ENCODE data around the gene PIM2. TPM values are rescaled to one million over a fixed set of nuclear protein-coding genes. Genes with fewer than 3 reads are reported as not detected.

Gene PIM2
- total and polyA plus RNA-seq, 9 of the 15 experiments (the other 6 are each of a cell fraction or from before 2014, with no cell fraction given) = 67.6 to 191 (median 108) TPM

DNA sequence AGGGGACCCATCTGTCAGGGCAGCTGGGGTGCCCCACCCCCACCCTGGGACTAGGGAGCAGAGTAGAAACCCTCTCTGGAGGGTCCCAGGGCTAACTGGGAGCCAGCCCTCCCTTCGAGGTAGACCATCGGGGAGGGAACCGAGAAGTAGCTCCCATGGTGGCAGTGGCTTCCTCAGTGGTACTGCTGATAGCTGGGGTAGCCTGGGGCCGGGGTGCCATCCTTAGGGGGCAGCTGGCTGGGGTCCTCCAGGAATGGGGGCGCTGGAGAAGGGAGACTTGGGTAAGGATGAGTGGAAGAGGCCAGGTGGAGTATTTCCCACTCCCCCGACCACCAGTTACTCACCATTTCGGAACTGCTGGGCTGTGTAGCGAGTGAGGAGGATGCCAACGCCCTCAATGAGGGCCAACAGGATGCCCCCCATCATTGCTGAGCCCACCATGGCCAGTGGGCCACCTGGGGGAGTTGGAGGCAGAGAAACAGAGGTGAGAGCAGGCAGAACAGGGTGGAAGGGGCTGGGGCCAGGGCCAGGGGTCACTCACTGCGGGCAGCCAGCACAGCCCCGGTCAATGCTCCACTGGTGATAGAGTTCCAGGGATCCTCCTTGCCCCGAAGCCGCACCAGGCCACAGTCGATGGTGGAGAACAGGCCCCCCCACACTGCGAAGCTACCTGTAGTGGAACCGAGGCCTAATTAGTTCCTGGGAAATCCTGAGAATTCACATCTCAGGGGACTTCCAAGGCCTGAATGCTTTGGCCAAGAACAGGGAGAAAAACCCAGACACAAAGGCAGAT, 25.1 kb downstream of the PIM2 start:
- H3K4me1 ChIP-seq (replicated peaks in 1 of 2; ENCODE audit: control insufficient read depth in 2 of 2, insufficient read depth in 2 of 2, low read length in 2 of 2) = peaks cover 10 to 36% of the 10 kb centered on the region in 2 experiments; a peak in 4 of 5 replicates
- WGBS (ENCODE audit: insufficient coverage, low coverage, missing lambda C conversion rate) = 98% methylated on average over 8 of the region's 16 CpGs
- no TSS peak for BruUV-seq (replicated peaks)
- 0 out of 2 replicates have a peak, but pooled peaks have one; percentile 25 for TF ChIP-seq RBFOX2 (IDR thresholded peaks at IDR 0.05; ENCODE audit: low read depth, low read length)
- no peak for TF ChIP-seq EP300 (IDR thresholded peaks at IDR 0.05; ENCODE audit: low read length)
- no peaks in the 10 kb centered on the region for H3K27me3 ChIP-seq (ENCODE audit: control insufficient read depth in 2 of 2, insufficient read depth in 2 of 2, low read length in 2 of 2)
- no peak overlapping the region; a peak in 1 of 4 replicates for H3K9ac ChIP-seq (ENCODE audit: insufficient read depth in 1 of 2, low read depth in 2 of 2, low read length in 2 of 2)
- no peaks in the 10 kb centered on the region for H3K9me1 ChIP-seq (ENCODE audit: control insufficient read depth, insufficient read depth, low read length)
- H3K36me3 ChIP-seq (ENCODE audit: control insufficient read depth, insufficient read depth, low read length) = peaks cover 37% of the 10 kb centered on the region; the same call in 2 of the 3 replicates
- no peak for DNase-seq (ENCODE audit: extremely low read depth in 1 of 4, low spot score in 3 of 4)
- ChIA-PET POLR2A (interaction anchor here (0.8 kb wide), 1 partner anchor 18 kb away, joined by 3 read pairs; the partner anchor contains the start of gene SLC35A2), CTCF (ENCODE audit: low intra/inter-chr PET ratio) (no interaction called here)
- no peak overlapping the region for H3K4me2 ChIP-seq (ENCODE audit: insufficient read depth, low read length)
- H3K4me3 ChIP-seq = no peak overlapping the region
- no peaks in the 10 kb centered on the region for H3K9me3 ChIP-seq (replicated peaks; ENCODE audit: control insufficient read depth, insufficient read depth, low read depth, low read length)
- H2AFZ ChIP-seq (ENCODE audit: low read depth, low read length) = no peak overlapping the region
- peaks cover 7% of the 10 kb centered on the region; the same call in 1 of the 2 replicates for H4K20me1 ChIP-seq (replicated peaks; ENCODE audit: control insufficient read depth, insufficient read depth, low read length)
- in situ Hi-C loops (cut with MboI) (no loop called here), intact Hi-C loops (cut with micrococcal nuclease) (no loop called here)
- no peak for FAIRE-seq
- H3K27ac ChIP-seq (ENCODE audit: extremely low read depth, low read depth, low read length) = no peak overlapping the region
- ATAC-seq = no peak
- peaks cover 42% of the 10 kb centered on the region for H3K79me2 ChIP-seq (ENCODE audit: control insufficient read depth, insufficient read depth, low read length)

GRCh38 chrX:48892896-48893295, 25.9 kb downstream of the PIM2 start:
- Histone ChIP-seq H3K9me3 (replicated peaks; ENCODE audit: control insufficient read depth, insufficient read depth, low read depth, low read length) (no peaks in the 10 kb centered on the region), H3K27me3 (ENCODE audit: control insufficient read depth in 2 of 2, insufficient read depth in 2 of 2, low read length in 2 of 2) (no peaks in the 10 kb centered on the region), H3K9me1 (ENCODE audit: control insufficient read depth, insufficient read depth, low read length) (no peaks in the 10 kb centered on the region), H3K4me1 (replicated peaks in 1 of 2; ENCODE audit: control insufficient read depth in 2 of 2, insufficient read depth in 2 of 2, low read length in 2 of 2) (peaks cover 10 to 32% of the 10 kb centered on the region in 2 experiments; a peak in 4 of 5 replicates), H4K20me1 (replicated peaks; ENCODE audit: control insufficient read depth, insufficient read depth, low read length) (peaks cover 7% of the 10 kb centered on the region; the same call in 1 of the 2 replicates), H3K27ac (ENCODE audit: extremely low read depth, low read depth, low read length) (no peak overlapping the region), H3K36me3 (ENCODE audit: control insufficient read depth, insufficient read depth, low read length) (peaks cover 37% of the 10 kb centered on the region; the same call in 2 of the 3 replicates), H3K4me3 (no peak overlapping the region), H2AFZ (ENCODE audit: low read depth, low read length) (no peak overlapping the region), H3K79me2 (ENCODE audit: control insufficient read depth, insufficient read depth, low read length) (peaks cover 35% of the 10 kb centered on the region), H3K4me2 (ENCODE audit: insufficient read depth, low read length) (no peak overlapping the region), H3K9ac (ENCODE audit: insufficient read depth in 1 of 2, low read depth in 2 of 2, low read length in 2 of 2) (peak overlapping the region in 1 of 2 experiments; percentile 45; a peak in 1 of 4 replicates)
- ChIA-PET CTCF (ENCODE audit: low intra/inter-chr PET ratio) (no interaction called here), POLR2A (no interaction called here)
- in situ Hi-C loops (cut with MboI) = no loop called here
- BruUV-seq (replicated peaks) = no TSS peak
- 100% methylated on average over 3 of the region's 4 CpGs for WGBS (ENCODE audit: insufficient coverage, low coverage, missing lambda C conversion rate)
- ATAC-seq (no peak), FAIRE-seq (no peak), DNase-seq (ENCODE audit: extremely low read depth in 1 of 4, low spot score in 3 of 4) (no peak)
- intact Hi-C loops (cut with micrococcal nuclease) = no loop called here
- TF ChIP-seq HDAC1 (IDR thresholded peaks at IDR 0.05) = no peak
- TF ChIP-seq SNAPC5 (CRISPR knock-in tag; IDR thresholded peaks at IDR 0.05) = no peak
- TF ChIP-seq ESRRB (CRISPR knock-in tag; IDR thresholded peaks at IDR 0.05; ENCODE audit: borderline replicate concordance) = no peak
- TF ChIP-seq, protein P1, sequence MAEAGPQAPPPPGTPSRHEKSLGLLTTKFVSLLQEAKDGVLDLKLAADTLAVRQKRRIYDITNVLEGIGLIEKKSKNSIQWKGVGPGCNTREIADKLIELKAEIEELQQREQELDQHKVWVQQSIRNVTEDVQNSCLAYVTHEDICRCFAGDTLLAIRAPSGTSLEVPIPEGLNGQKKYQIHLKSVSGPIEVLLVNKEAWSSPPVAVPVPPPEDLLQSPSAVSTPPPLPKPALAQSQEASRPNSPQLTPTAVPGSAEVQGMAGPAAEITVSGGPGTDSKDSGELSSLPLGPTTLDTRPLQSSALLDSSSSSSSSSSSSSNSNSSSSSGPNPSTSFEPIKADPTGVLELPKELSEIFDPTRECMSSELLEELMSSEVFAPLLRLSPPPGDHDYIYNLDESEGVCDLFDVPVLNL (CRISPR knock-in tag; IDR thresholded peaks at IDR 0.05; ENCODE audit: low read depth) = no peak
- TF ChIP-seq, protein P2, sequence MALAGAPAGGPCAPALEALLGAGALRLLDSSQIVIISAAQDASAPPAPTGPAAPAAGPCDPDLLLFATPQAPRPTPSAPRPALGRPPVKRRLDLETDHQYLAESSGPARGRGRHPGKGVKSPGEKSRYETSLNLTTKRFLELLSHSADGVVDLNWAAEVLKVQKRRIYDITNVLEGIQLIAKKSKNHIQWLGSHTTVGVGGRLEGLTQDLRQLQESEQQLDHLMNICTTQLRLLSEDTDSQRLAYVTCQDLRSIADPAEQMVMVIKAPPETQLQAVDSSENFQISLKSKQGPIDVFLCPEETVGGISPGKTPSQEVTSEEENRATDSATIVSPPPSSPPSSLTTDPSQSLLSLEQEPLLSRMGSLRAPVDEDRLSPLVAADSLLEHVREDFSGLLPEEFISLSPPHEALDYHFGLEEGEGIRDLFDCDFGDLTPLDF (CRISPR knock-in tag; IDR thresholded peaks at IDR 0.05) = no peak
- TF ChIP-seq ZNF408 (CRISPR knock-in tag; IDR thresholded peaks at IDR 0.05; ENCODE audit: low read depth) = no peak
- TF ChIP-seq PML (IDR thresholded peaks at IDR 0.05; ENCODE audit: low read length) = no peak
- TF ChIP-seq HOMEZ (CRISPR knock-in tag; IDR thresholded peaks at IDR 0.05) = no peak

Measured in K562 (cell line).